ENCODE measurements around the gene COL17A1.

- TF ChIP-seq POLR2A (IDR thresholded peaks at IDR 0.05; ENCODE audit: low read length) (no peak), GATA1 (IDR thresholded peaks at IDR 0.05; ENCODE audit: low read depth, low read length) (no peak)
Measured at GRCh38 chr10:104014176-104014575, 71.5 kb downstream of the COL17A1 start.
